AG04449 (cell line): ENCODE results near the gene SLC23A2.

Experiments used
- CTCF ChIA-PET: fragments of 350-600 bp; formaldehyde crosslinking; extraction: SDS; loops from one replicate; lab custom pipeline; 2021; ENCODE audit warnings: antibody characterized with exemption; lab: Yijun Ruan, JAX
- POLR2A ChIA-PET: fragments of 400-600, 350-600 bp; formaldehyde crosslinking; extraction: SDS; loops from one replicate; lab custom pipeline; 2020; ENCODE audit warnings: antibody characterized with exemption, inconsistent platforms; lab: Yijun Ruan, JAX
- DNase-seq: peaks from one replicate; pipeline ENCODE4 v3.0.0-alpha.2; 2010; ENCODE audit warnings: low read depth, low spot score
- H3K4me3 ChIP-seq: 2 replicates; pipeline ENCODE4 v1.5.1; 2011; ENCODE audit warnings: low read depth, mild to moderate bottlenecking, control low read depth, low read length
- TF ChIP-seq, protein P1 (sequence below): IDR thresholded peaks from one replicate; pipeline ENCODE4 v1.5.1; 2011; ENCODE audit warnings: mild to moderate bottlenecking, moderate library complexity, low read length, control low read depth, inconsistent platforms; ENCODE audit not compliant: insufficient read depth; ENCODE audit errors: missing control alignments

Gene SLC23A2

GRCh38 chr20:4870906-4871305 lies 130.4 kb downstream of the SLC23A2 start:
- no peak overlapping the region for H3K4me3 ChIP-seq
- TF ChIP-seq, protein P1, sequence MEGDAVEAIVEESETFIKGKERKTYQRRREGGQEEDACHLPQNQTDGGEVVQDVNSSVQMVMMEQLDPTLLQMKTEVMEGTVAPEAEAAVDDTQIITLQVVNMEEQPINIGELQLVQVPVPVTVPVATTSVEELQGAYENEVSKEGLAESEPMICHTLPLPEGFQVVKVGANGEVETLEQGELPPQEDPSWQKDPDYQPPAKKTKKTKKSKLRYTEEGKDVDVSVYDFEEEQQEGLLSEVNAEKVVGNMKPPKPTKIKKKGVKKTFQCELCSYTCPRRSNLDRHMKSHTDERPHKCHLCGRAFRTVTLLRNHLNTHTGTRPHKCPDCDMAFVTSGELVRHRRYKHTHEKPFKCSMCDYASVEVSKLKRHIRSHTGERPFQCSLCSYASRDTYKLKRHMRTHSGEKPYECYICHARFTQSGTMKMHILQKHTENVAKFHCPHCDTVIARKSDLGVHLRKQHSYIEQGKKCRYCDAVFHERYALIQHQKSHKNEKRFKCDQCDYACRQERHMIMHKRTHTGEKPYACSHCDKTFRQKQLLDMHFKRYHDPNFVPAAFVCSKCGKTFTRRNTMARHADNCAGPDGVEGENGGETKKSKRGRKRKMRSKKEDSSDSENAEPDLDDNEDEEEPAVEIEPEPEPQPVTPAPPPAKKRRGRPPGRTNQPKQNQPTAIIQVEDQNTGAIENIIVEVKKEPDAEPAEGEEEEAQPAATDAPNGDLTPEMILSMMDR, result no peak
- no peak for DNase-seq
- CTCF ChIA-PET, result no interaction called here
- POLR2A ChIA-PET, result no interaction called here

GRCh38 chr20:4869290-4870193 lies 131.8 kb downstream of the SLC23A2 start:
- H3K4me3 ChIP-seq, result no peak overlapping the region
- CTCF ChIA-PET, result no interaction called here
- DNase-seq, result no peak
- TF ChIP-seq, protein P1, result no peak
- POLR2A ChIA-PET, result no interaction called here

- ChIA-PET CTCF (no interaction called here), POLR2A (no interaction called here)
- TF ChIP-seq, protein P1, result no peak
- DNase-seq, result no peak
- H3K4me3 ChIP-seq, result no peak overlapping the region
Measured at GRCh38 chr20:4867051-4867450, 134.3 kb downstream of the SLC23A2 start.

- no peak for DNase-seq
- TF ChIP-seq, protein P1, result no peak
- POLR2A ChIA-PET, result no interaction called here
- no peak overlapping the region for H3K4me3 ChIP-seq
- CTCF ChIA-PET, result no interaction called here
Measured at GRCh38 chr20:4866429-4866828, 134.9 kb downstream of the SLC23A2 start.

- CTCF ChIA-PET, result no interaction called here
- TF ChIP-seq, protein P1, result no peak
- DNase-seq, result no peak
- POLR2A ChIA-PET, result no interaction called here
- no peak overlapping the region for H3K4me3 ChIP-seq
Measured at GRCh38 chr20:4864311-4864752, 137.0 kb downstream of the SLC23A2 start.

- ChIA-PET POLR2A (no interaction called here), CTCF (no interaction called here)
- TF ChIP-seq, protein P1, result no peak
- no peak for DNase-seq
- H3K4me3 ChIP-seq, result no peak overlapping the region
Measured at GRCh38 chr20:4862661-4863060, 138.6 kb downstream of the SLC23A2 start.
